Activated CD4-positive, alpha-beta memory T cell treated with anti-CD3 and anti-CD28 coated beads for 36 hours (primary cell): ENCODE measurements around the gene NAALADL2. TPM values are rescaled to one million over a fixed set of nuclear protein-coding genes. Genes with fewer than 3 reads are reported as not detected.

Experiments used
- CTCF ChIA-PET: fragments of 350-600 bp; sonication (Branson Sonifier 250); formaldehyde crosslinking; loops from one replicate; lab custom pipeline; 2021; ENCODE audit warnings: antibody characterized with exemption, inconsistent platforms; lab: Charles Lee
- POLR2A ChIA-PET: fragments of 350-600 bp; sonication (Branson Sonifier 250); formaldehyde crosslinking; loops from one replicate; lab custom pipeline; 2021; ENCODE audit warnings: antibody characterized with exemption; lab: Charles Lee
- DNase-seq: peaks from one replicate; pipeline ENCODE4 v3.0.0-alpha.2; 2020
- H3K27ac Mint-ChIP-seq: one replicate; pipeline ENCODE4 v1.8.0; 2021; ENCODE audit warnings: mixed read lengths
- H3K27me3 Mint-ChIP-seq: one replicate; pipeline ENCODE4 v1.8.0; 2021; ENCODE audit warnings: mixed read lengths
- H3K36me3 Mint-ChIP-seq: one replicate; pipeline ENCODE4 v1.8.0; 2021; ENCODE audit warnings: mixed read lengths
- H3K4me1 Mint-ChIP-seq: one replicate; pipeline ENCODE4 v1.8.0; 2021; ENCODE audit warnings: low read depth, mixed read lengths
- H3K4me3 Mint-ChIP-seq: one replicate; pipeline ENCODE4 v1.8.0; 2021; ENCODE audit warnings: mild to moderate bottlenecking, mixed read lengths
- H3K9me3 Mint-ChIP-seq: one replicate; pipeline ENCODE4 v1.8.0; 2021; ENCODE audit warnings: mixed read lengths
- intact Hi-C: fragments of 100-400 bp; cut with micrococcal nuclease; formaldehyde crosslinking; loops from one replicate; pipeline ENCODE4 v1.15.1; 2023
- total RNA-seq, 2 experiments: library from RNA; stranded (reverse); gene quantifications; one replicate each; pipeline ENCODE4 v1.2.3, GENCODE V29; 2021

The NAALADL2 gene
- total RNA-seq, 2 experiments from 2014 or later = not detected

DNA sequence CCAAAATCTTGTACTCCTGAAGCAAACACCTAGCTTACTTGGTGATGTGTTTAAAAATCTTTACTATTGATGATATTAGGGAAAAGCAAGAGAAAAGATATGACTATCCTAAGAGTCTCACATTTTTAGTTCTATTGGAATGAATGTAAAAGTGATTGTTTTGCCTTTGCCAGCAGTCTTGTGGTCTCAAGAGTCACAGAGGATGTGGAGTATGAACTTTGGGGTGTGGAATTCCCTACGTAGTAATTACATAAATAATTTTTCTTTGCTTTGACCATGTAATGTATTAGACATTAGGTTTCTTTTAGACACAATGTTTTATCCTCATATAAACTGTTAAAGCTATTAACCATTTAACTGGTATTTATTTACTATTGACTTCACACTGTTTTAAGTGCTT is 387.6 kb downstream of the NAALADL2 start:
- ChIA-PET POLR2A (no interaction called here), CTCF (no interaction called here)
- H3K4me3 Mint-ChIP-seq = no peak overlapping the region
- no peaks in the 10 kb centered on the region for H3K27me3 Mint-ChIP-seq
- H3K9me3 Mint-ChIP-seq = peaks cover 4% of the 10 kb centered on the region
- H3K4me1 Mint-ChIP-seq = no peaks in the 10 kb centered on the region
- DNase-seq = no peak
- no peak overlapping the region for H3K27ac Mint-ChIP-seq
- H3K36me3 Mint-ChIP-seq = no peaks in the 10 kb centered on the region
- intact Hi-C loops = no loop called here

DNA sequence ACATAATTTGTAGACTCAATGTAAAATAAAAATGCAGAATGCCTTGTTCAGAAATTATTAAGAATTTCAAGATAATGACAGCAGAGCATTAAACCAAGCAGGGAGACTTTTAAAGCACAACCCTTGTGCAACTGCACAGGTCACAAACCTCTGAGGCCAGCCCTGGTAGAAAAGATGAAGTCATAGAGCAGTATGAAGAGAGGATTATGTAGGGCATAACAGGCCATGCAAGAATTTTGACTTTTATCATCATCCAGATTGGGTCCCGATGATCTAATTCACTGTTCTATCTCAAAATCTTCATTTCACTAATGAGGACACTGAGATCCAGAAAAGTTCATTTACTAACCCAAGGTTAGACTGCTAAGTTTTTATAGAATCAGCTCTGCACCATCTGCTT is 388.5 kb downstream of the NAALADL2 start:
- intact Hi-C loops = no loop called here
- Mint-ChIP-seq H3K4me1 (no peaks in the 10 kb centered on the region), H3K27ac (no peak overlapping the region), H3K27me3 (no peaks in the 10 kb centered on the region), H3K4me3 (no peak overlapping the region), H3K9me3 (peaks cover 4% of the 10 kb centered on the region), H3K36me3 (no peaks in the 10 kb centered on the region)
- DNase-seq = no peak
- ChIA-PET POLR2A (no interaction called here), CTCF (no interaction called here)

DNA sequence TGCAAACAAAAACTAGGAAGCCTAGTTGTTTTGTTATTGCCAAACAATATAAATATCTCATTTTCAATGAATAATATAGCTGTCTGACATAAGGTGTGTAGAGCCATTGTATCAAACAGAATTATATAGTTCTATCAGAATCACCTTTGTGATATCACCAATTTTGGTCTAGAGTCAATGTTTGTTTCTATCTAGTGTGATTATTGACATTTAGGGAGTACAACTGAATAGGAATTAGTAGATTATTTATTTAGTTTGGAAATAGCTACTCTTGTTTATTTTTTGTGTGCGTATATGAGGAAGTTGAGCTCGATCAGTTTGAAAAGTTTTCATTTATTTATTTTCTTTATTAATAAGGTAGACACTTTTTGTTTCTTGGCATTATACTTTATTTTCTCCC is 389.7 kb downstream of the NAALADL2 start:
- intact Hi-C loops = no loop called here
- no peak overlapping the region for H3K4me3 Mint-ChIP-seq
- no peak for DNase-seq
- CTCF ChIA-PET = no interaction called here
- POLR2A ChIA-PET = no interaction called here
- H3K27ac Mint-ChIP-seq = no peak overlapping the region
- H3K36me3 Mint-ChIP-seq = no peaks in the 10 kb centered on the region
- no peaks in the 10 kb centered on the region for H3K27me3 Mint-ChIP-seq
- no peaks in the 10 kb centered on the region for H3K4me1 Mint-ChIP-seq
- peaks cover 4% of the 10 kb centered on the region for H3K9me3 Mint-ChIP-seq

DNA sequence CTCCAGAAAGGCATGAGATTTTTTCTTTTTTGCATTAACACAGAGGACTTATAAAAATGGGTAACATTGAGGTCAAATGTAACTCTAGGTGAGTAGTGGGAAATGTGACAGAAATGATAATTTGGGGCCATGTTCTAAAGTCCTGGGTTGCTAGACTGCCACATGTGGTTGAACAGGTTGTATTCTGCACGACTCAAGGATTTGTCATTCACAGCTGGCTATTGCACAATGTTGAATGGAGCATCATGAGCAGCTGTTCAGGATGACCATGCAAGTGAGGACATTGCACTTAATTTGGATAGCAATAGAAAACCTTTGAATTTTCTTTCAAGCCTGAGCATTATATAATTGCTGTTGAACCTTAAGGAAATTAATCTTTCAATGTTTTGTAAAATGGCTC is 396.6 kb downstream of the NAALADL2 start:
- intact Hi-C loops = no loop called here
- Mint-ChIP-seq H3K4me1 (no peaks in the 10 kb centered on the region), H3K27ac (no peak overlapping the region), H3K36me3 (no peaks in the 10 kb centered on the region), H3K27me3 (no peaks in the 10 kb centered on the region), H3K4me3 (no peak overlapping the region), H3K9me3 (peaks cover 2% of the 10 kb centered on the region)
- ChIA-PET POLR2A (no interaction called here), CTCF (no interaction called here)
- DNase-seq = no peak

DNA sequence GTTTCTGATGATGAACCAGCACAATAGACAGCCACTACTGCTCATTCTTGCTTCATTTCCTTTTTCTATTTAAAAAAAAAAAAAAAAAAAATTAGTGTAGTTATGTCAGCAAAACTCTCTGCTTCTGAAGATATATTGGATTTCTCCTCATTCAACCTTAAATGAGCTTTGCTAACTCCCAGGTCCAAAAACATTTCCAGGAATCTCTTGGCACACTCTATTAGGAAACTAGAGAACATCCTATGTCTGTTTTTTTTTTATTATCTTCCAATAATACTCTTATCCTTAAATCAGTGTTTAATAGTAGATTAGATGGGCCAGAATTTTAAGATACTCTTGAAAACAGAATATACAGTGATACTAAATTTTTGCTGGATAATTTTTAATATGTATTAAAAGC is 398.0 kb downstream of the NAALADL2 start:
- ChIA-PET CTCF (no interaction called here), POLR2A (no interaction called here)
- no peak overlapping the region for H3K27ac Mint-ChIP-seq
- DNase-seq = no peak
- no peaks in the 10 kb centered on the region for H3K4me1 Mint-ChIP-seq
- H3K27me3 Mint-ChIP-seq = no peaks in the 10 kb centered on the region
- intact Hi-C loops = no loop called here
- no peaks in the 10 kb centered on the region for H3K36me3 Mint-ChIP-seq
- H3K4me3 Mint-ChIP-seq = no peak overlapping the region
- H3K9me3 Mint-ChIP-seq = no peaks in the 10 kb centered on the region

DNA sequence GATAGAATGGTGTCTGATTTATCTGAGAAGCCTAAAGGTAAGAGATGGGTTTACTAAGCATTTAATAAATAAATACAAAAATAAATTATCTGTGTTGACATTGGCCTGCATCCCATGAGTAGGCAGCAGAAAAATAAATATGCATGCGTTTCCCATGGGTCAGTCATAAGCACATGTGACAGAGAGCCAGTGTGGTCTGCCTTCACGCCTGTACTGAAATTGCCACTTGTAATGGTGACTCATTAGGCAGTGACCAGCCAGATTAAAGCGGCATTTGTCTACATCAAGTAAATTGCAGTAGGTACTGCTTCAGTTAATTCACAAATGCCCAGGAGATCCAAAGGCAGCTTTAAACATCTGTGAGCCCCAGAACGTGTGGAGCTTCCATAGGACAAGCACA is 399.6 kb downstream of the NAALADL2 start:
- Mint-ChIP-seq H3K4me1 (no peaks in the 10 kb centered on the region), H3K9me3 (no peaks in the 10 kb centered on the region)
- POLR2A ChIA-PET = no interaction called here

DNA sequence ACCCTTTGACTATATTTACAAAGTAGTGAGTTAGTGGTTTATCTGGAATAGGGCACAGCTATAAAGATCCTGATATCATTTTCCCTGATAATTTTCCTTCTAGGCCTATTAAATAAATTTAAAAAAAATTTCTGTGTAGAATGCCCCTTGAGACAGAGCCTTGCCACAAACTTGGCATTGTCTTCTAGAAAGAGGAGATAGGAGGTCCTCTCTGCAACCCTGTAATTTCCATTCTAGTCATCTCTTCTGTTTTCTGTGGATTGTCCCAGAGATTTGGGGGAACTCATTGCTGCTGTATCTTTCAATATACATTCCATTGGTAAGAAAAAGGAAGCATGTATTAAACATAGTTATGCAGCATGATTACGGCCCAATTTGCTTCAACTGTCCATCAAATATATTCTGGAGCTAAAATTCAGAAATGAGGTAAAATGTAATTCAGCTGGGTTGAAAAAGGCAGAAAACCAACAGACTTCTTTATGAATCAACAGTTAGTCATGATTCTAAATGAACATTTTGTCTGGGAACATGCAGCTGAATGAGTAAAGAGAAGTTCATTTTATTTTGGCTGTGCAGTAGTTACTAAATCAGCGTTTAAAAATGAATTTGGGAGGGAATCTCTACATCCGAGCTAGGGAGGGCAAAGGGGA is 401.1 kb downstream of the NAALADL2 start:
- Mint-ChIP-seq H3K9me3 (no peaks in the 10 kb centered on the region), H3K4me1 (no peaks in the 10 kb centered on the region), H3K27me3 (no peaks in the 10 kb centered on the region), H3K4me3 (no peak overlapping the region), H3K27ac (no peak overlapping the region), H3K36me3 (no peaks in the 10 kb centered on the region)
- POLR2A ChIA-PET = no interaction called here
- CTCF ChIA-PET = no interaction called here
- no peak for DNase-seq
- intact Hi-C loops = no loop called here

More for the DNA sequence above, 399.6 kb downstream of the NAALADL2 start:
- no peaks in the 10 kb centered on the region for H3K36me3 Mint-ChIP-seq
- no peak overlapping the region for H3K27ac Mint-ChIP-seq
- CTCF ChIA-PET = interaction anchor here (0.8 kb wide), 1 partner anchor 330 kb away, joined by 4 read pairs; no protein-coding TSS in a partner anchor
- no peak overlapping the region for H3K4me3 Mint-ChIP-seq
- H3K27me3 Mint-ChIP-seq = no peaks in the 10 kb centered on the region
- no peak for DNase-seq
- intact Hi-C loops = no loop called here

DNA sequence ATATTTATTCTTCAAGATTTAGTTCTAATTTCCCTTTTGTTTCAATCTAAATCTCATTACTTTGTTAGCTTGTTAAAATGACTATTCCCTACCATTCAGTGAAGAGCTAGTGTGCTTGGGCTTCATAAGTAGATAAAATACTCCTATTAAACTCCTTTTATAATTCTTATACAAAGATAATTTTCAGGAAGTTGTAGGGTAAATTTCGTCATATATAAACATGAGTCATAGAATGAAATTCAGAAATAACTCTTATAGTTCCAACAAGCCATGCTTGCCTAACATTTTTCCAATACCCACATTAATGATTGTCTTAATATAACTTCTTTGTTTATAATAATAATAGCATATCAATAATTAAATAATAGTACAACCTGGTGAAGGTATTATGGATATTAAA is 407.3 kb downstream of the NAALADL2 start:
- Mint-ChIP-seq H3K36me3 (no peaks in the 10 kb centered on the region), H3K27ac (no peak overlapping the region), H3K4me3 (no peak overlapping the region), H3K4me1 (no peaks in the 10 kb centered on the region), H3K27me3 (no peaks in the 10 kb centered on the region), H3K9me3 (no peaks in the 10 kb centered on the region)
- intact Hi-C loops = no loop called here
- POLR2A ChIA-PET = no interaction called here
- CTCF ChIA-PET = no interaction called here
- DNase-seq = no peak

DNA sequence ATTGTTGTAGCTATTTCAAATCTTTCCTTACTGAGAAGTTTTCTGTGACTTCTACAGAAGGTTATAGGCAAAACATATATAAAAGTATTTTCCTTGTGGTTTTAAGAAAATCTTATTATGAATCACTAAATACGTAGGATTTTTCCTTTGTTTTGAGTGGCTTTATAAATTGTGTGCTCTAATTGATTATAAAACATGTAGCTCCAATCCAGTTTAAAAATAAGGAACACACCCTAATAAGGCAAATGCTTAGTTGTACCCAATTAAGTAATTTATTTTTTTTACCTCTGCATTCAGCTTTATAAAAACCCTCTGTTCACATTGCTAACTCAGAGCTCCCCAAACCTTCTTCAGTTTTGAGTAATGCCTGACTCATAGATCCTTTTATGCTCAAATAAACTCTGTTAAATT is 408.0 kb downstream of the NAALADL2 start:
- no peaks in the 10 kb centered on the region for H3K27me3 Mint-ChIP-seq
- no peaks in the 10 kb centered on the region for H3K9me3 Mint-ChIP-seq
- POLR2A ChIA-PET = no interaction called here
- H3K4me3 Mint-ChIP-seq = no peak overlapping the region
- CTCF ChIA-PET = no interaction called here
- no peak overlapping the region for H3K27ac Mint-ChIP-seq
- intact Hi-C loops = no loop called here
- H3K4me1 Mint-ChIP-seq = no peaks in the 10 kb centered on the region
- no peaks in the 10 kb centered on the region for H3K36me3 Mint-ChIP-seq
- DNase-seq = no peak

DNA sequence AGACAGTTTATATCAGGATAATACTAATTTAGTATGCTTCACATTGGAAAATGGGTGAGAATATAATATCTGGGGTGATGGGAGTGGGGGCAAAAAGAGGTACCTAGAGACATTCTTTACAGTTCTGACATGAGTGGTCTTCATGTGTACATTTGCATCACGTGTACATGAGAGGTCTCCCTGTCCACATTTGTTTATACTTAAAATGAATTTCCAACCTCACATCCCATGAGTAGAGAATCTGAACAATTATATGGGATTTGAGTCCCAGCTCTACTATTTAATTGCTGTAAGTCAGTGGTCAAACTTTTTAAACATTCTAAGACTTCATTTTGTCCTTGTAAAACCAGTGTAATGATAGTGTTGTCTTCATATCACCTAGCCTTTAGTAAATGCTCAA is 408.4 kb downstream of the NAALADL2 start:
- H3K4me3 Mint-ChIP-seq = no peak overlapping the region
- no peaks in the 10 kb centered on the region for H3K4me1 Mint-ChIP-seq
- intact Hi-C loops = no loop called here
- no peak for DNase-seq
- no peak overlapping the region for H3K27ac Mint-ChIP-seq
- ChIA-PET CTCF (no interaction called here), POLR2A (no interaction called here)
- H3K36me3 Mint-ChIP-seq = no peaks in the 10 kb centered on the region
- no peaks in the 10 kb centered on the region for H3K9me3 Mint-ChIP-seq
- H3K27me3 Mint-ChIP-seq = no peaks in the 10 kb centered on the region

DNA sequence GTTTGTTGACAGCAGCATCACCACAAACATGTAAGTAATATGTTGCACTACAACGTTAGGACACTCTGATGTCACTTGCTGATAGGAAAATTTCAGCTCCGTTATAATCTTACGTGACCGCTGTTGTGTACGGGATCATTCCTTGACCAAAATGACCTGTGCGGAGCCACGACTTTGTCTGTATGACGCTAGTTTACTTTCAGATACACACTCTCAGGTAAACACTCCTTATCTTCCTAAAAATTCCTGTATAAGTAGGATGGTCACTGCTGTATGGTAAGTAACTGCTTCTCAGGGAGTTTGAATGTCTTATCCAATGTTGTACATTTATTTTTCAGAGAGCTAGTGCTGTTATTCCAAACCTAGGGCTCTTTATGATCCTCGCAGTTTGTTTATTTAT is 410.3 kb downstream of the NAALADL2 start:
- H3K4me1 Mint-ChIP-seq = no peaks in the 10 kb centered on the region

DNA sequence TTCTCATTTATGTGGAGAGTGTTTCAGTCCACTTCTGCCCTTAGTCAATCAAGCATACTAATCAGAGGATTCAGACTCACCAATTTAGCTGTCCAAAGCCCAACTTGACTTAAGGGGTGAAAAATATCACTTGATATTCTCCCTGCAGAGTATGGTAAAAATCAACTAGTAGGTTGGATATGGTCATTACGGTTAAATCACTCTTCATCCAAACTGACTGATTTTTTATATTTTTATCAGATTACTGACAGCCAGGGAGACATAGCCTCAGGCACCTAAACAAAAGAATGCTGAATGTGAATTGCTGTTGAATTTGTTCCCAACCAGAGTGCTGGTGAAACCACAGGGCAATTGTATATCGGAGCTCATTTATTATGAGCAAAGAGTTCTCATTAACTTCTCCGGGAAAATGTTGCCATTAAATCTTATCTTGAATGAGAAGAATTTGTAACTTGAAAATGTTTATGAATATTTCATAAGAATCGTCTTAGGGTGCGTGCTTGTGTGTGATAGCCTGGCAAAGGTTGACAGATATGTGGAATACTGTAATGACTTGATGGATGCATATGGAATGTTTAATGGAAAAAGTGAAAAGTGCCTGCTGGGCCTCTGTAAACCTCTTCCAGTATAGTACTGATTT is 411.2 kb downstream of the NAALADL2 start:
- CTCF ChIA-PET = no interaction called here
- no peaks in the 10 kb centered on the region for H3K36me3 Mint-ChIP-seq
- H3K4me1 Mint-ChIP-seq = no peaks in the 10 kb centered on the region
- DNase-seq = no peak
- POLR2A ChIA-PET = no interaction called here
- H3K9me3 Mint-ChIP-seq = no peaks in the 10 kb centered on the region
- no peak overlapping the region for H3K4me3 Mint-ChIP-seq
- H3K27me3 Mint-ChIP-seq = no peaks in the 10 kb centered on the region
- intact Hi-C loops = no loop called here
- no peak overlapping the region for H3K27ac Mint-ChIP-seq

More for the DNA sequence above, 410.3 kb downstream of the NAALADL2 start:
- Mint-ChIP-seq H3K9me3 (no peaks in the 10 kb centered on the region), H3K4me3 (no peak overlapping the region), H3K27me3 (no peaks in the 10 kb centered on the region), H3K36me3 (no peaks in the 10 kb centered on the region), H3K27ac (no peak overlapping the region)
- intact Hi-C loops = no loop called here
- CTCF ChIA-PET = no interaction called here
- POLR2A ChIA-PET = no interaction called here
- DNase-seq = no peak

DNA sequence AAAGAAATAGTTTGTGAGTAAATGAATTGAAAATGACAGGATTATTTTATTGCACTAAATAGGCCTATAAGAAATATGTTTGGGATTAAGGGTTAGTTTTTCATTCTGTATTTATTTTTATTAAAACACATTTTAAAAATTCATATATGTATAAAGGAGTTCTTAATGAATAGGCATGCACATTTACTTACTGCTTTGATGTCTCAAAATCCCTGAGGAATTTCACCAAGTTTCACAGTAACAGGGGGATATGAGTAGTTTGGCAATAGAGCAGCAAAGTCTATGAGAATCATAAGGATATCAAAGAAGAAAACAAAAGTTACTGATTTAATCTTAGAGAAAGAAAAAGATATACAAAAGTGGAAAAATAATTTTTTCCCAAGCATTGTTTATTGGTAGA is 411.7 kb downstream of the NAALADL2 start:
- POLR2A ChIA-PET = no interaction called here
- H3K4me3 Mint-ChIP-seq = no peak overlapping the region
- no peaks in the 10 kb centered on the region for H3K36me3 Mint-ChIP-seq
- H3K9me3 Mint-ChIP-seq = no peaks in the 10 kb centered on the region
- H3K27ac Mint-ChIP-seq = no peak overlapping the region
- H3K27me3 Mint-ChIP-seq = no peaks in the 10 kb centered on the region
- no peak for DNase-seq
- no peaks in the 10 kb centered on the region for H3K4me1 Mint-ChIP-seq
- intact Hi-C loops = no loop called here
- CTCF ChIA-PET = no interaction called here
